ENCODE measurements around the gene XPOT.
"Not testable (repeated sequence)": the region's sequence is repeated elsewhere in the genome, so short reads cannot be mapped to it uniquely, and the experiment has no call there.

The XPOT gene

DNA sequence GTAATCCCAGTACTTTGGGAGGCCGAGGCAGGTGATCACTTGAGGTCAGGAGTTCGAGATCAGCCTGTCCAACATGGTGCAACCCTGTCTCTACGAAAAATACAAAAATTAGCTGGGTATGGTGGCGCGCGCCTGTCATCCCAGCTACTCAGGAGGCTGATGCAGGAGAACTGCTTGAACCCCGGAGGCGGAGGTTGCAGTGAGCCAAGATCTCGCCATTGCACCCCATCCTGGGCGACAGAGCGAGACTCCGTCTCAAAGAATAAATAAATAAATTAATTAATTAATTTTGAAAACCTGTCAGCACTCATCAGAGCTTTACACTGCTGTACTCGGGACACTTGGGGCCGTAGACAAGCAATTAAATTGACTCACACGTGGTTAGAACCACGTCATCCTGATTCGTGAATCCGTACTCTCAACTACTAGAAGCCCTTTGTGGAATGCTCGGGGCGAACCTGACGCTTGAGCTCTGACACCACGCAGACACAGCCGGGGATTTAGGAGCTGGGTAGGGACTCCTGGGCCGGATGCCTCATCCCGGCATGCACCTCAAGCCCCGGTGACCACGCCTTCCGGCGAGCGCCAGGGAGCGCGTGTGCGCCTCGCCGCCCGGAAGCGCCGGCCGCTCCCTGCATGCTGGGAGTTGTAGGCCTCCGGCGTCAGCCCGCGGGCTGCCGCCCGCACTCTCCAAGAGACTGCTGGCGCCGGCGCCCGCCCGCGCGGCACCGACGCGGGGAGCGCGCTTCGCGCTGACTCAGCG is at the start of gene XPOT:
Gene XPOT, plus strand, starts transcription at position 686 of the 763 bp plus-strand sequence. CDS start 5,644 bp downstream, outside the sequence.
- H3K27ac Mint-ChIP-seq (ENCODE audit: low read depth), result peak within 1 kb of the TSS; percentile 92
- H3K36me3 Mint-ChIP-seq (ENCODE audit: insufficient read depth), result peaks cover 7% of the 10 kb centered on the region
- H3K4me3 Mint-ChIP-seq, result peak within 1 kb of the TSS; percentile 97
- H3K4me1 Mint-ChIP-seq, result peaks cover 21% of the 10 kb centered on the region
- ATAC-seq (replicated peaks; ENCODE audit: extremely low read depth, poor library complexity, severe bottlenecking) (peak; percentile 94), DNase-seq (ENCODE audit: low spot score in 2 of 2) (peak; percentile 79 to 86)
- no peaks in the 10 kb centered on the region for H3K9me3 Mint-ChIP-seq
- H3K27me3 Mint-ChIP-seq, result no peaks in the 10 kb centered on the region

DNA sequence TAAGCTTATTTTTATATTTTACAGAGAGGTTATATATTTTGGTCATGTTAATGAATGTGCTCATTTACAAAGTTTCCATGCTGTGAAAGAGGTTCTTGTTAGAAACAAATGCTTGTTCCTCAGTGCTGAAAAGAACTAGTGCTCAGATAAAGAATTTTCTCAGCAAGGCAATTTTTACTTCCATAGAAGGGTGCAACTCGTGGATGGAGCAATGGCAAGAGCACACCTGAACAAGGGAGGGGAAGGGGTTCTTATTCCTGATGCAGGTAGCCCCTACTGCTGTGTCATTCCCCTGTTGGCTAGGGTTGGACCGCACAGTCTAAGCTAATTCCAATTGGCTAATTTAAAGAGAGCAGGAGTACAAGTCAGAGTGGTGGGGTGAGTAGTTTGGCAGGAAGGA is 48.0 kb upstream of the XPOT start:
- not testable (repeated sequence) for H3K4me3 Mint-ChIP-seq; H3K27ac Mint-ChIP-seq (ENCODE audit: low read depth); H3K4me1 Mint-ChIP-seq; H3K36me3 Mint-ChIP-seq (ENCODE audit: insufficient read depth); H3K9me3 Mint-ChIP-seq; ATAC-seq (replicated peaks; ENCODE audit: extremely low read depth, poor library complexity, severe bottlenecking); H3K27me3 Mint-ChIP-seq; DNase-seq (ENCODE audit: low spot score in 2 of 2)

DNA sequence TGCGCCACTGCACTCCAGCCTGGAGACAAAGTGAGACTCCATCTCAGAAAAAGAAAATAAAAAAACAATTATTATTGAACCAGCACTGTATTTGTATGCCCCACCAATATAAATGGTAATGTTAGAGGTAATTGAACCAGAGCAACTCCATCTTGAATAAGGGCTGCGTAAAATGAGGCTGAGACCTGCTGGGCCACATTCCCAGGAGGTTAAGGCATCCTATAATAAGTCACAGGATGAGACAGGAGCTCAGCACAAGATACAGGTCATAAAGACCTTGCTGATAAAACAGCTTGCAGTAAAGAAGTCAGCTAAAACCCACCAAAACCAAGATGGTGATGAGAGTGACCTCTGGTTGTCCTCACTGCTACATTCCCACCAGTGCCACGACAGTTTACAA is 43.0 kb upstream of the XPOT start:
- not testable (repeated sequence) for DNase-seq (ENCODE audit: low spot score in 2 of 2); H3K4me3 Mint-ChIP-seq; H3K27me3 Mint-ChIP-seq; H3K36me3 Mint-ChIP-seq (ENCODE audit: insufficient read depth); H3K4me1 Mint-ChIP-seq; ATAC-seq (replicated peaks; ENCODE audit: extremely low read depth, poor library complexity, severe bottlenecking); H3K27ac Mint-ChIP-seq (ENCODE audit: low read depth); H3K9me3 Mint-ChIP-seq

DNA sequence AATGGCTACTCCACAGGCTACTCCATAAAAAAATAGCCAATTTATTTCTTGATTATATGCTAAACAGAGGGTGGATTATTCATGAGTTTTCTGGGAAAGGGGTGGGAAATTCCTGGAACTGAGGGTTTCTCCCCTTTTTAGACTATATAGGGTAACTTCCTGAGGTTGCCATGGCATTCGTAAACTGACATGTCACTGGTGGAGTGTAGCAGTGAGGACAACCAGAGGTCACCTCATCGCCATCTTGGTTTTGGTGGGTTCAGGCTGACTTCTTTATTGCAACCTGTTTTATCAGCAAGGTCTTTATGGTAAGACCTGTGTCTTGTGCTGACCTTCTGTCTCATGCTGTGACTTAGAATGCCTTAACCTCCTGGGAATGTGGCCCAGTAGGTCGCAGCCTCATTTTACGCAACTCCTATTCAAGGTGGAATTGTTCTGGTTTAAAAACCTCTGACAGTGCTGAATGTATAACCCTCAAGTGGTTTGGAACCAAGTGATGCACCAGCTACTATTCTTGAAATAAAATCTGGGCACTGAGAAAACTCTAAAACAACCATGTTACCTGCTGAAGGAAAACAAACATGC is 41.4 kb upstream of the XPOT start:
- ATAC-seq (replicated peaks; ENCODE audit: extremely low read depth, poor library complexity, severe bottlenecking), result no peak
- H3K36me3 Mint-ChIP-seq (ENCODE audit: insufficient read depth), result no peaks in the 10 kb centered on the region
- H3K4me3 Mint-ChIP-seq, result no peak overlapping the region
- no peak overlapping the region for H3K27ac Mint-ChIP-seq (ENCODE audit: low read depth)
- no peak for DNase-seq (ENCODE audit: low spot score in 2 of 2)
- no peaks in the 10 kb centered on the region for H3K4me1 Mint-ChIP-seq
- H3K27me3 Mint-ChIP-seq, result no peaks in the 10 kb centered on the region
- no peaks in the 10 kb centered on the region for H3K9me3 Mint-ChIP-seq

DNA sequence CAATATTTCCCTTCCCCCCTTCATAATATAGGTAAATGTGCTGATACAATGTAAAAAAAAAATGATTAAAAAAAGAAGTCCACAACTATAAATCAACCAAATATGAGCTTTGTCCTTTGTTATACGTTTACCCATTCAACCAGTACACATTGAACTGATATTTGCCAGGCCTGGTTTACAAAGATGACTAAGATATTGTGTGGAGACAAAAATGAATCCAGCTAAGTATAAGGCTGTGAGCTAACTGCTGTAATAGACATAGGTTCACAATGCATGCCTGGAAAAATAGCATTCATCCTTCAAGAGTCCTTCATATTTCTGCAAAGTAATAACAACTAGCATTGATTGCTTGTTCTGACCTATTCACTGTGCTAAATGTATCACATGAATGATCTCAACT is 20.5 kb upstream of the XPOT start:
- Mint-ChIP-seq H3K27ac (ENCODE audit: low read depth) (no peak overlapping the region), H3K4me1 (no peaks in the 10 kb centered on the region), H3K36me3 (ENCODE audit: insufficient read depth) (no peaks in the 10 kb centered on the region), H3K27me3 (peaks cover 19% of the 10 kb centered on the region), H3K9me3 (peaks cover 16% of the 10 kb centered on the region), H3K4me3 (no peak overlapping the region)
- ATAC-seq (replicated peaks; ENCODE audit: extremely low read depth, poor library complexity, severe bottlenecking) (no peak), DNase-seq (ENCODE audit: low spot score in 2 of 2) (no peak)

DNA sequence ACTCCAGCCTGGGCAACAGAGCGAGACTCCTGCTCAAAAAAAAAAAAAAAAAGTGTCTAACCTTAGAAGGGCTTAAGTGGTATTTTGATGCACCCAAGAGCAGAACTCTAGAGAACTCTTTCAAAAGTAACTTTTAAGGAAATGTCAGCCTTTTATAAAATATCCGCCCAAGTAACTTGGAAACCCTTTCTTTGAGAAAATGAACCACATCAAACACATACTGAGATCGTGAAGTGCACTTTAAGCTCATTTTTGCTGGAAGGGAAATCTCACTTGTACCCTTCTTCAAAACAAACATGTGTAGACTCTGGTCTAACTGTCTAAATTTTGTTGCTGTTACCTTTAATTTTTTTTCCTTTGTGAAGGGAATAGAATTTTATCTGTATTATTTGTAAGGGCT is 19.2 kb upstream of the XPOT start:
- Mint-ChIP-seq H3K36me3 (ENCODE audit: insufficient read depth) (no peaks in the 10 kb centered on the region), H3K27me3 (peaks cover 19% of the 10 kb centered on the region), H3K4me1 (no peaks in the 10 kb centered on the region), H3K4me3 (no peak overlapping the region), H3K27ac (ENCODE audit: low read depth) (no peak overlapping the region), H3K9me3 (peaks cover 16% of the 10 kb centered on the region)
- DNase-seq (ENCODE audit: low spot score in 2 of 2) (no peak), ATAC-seq (replicated peaks; ENCODE audit: extremely low read depth, poor library complexity, severe bottlenecking) (no peak)

DNA sequence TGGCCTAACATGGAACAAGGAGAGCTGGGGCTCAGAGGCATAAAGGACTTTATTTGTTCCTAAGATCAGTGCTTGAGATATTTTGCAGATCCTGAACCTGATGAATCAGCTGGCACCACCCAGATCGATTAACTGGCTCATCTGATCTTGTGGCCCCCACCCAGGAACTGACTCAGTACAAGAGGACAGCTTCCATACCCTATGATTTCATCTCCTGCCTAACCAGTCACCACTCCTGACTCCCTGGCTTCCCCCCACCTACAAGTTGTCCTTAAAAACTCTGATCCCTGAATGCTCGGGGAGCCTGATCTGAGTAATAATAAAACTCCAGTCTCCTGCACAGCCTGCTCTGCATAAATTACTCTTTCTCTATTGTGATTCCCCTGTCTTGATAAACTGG is 18.7 kb upstream of the XPOT start:
- no peaks in the 10 kb centered on the region for H3K36me3 Mint-ChIP-seq (ENCODE audit: insufficient read depth)
- H3K27me3 Mint-ChIP-seq, result peaks cover 19% of the 10 kb centered on the region
- no peaks in the 10 kb centered on the region for H3K4me1 Mint-ChIP-seq
- no peak for DNase-seq (ENCODE audit: low spot score in 2 of 2)
- peaks cover 12% of the 10 kb centered on the region for H3K9me3 Mint-ChIP-seq
- ATAC-seq (replicated peaks; ENCODE audit: extremely low read depth, poor library complexity, severe bottlenecking), result no peak
- H3K4me3 Mint-ChIP-seq, result no peak overlapping the region
- H3K27ac Mint-ChIP-seq (ENCODE audit: low read depth), result no peak overlapping the region

GRCh38 chr12:64387197-64387816 is 16.9 kb upstream of the XPOT start:
- H3K4me3 Mint-ChIP-seq, result no peak overlapping the region
- no peaks in the 10 kb centered on the region for H3K36me3 Mint-ChIP-seq (ENCODE audit: insufficient read depth)

DNA sequence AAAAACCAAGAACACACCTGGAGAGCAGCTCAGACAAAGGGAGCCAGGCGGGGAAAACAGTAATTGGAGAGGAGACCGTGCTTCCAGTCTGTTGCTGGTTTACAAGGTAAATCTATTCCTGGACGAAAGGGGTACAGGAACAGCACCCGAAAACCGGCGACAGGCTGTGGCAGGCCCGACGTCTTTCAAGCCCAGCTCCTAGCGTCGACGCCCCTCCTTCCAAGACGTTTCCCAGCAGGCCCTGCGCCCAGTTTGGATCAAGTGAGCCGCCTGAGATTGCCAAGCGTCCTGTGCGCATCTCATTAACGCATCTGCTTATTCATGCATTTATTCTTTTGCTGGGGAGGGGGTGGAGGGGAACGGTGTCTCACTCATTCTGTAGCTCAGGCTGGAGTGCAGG is 15.0 kb upstream of the XPOT start:
- ATAC-seq (replicated peaks; ENCODE audit: extremely low read depth, poor library complexity, severe bottlenecking) (no peak), DNase-seq (ENCODE audit: low spot score in 2 of 2) (no peak)
- H3K4me3 Mint-ChIP-seq, result no peak overlapping the region
- no peaks in the 10 kb centered on the region for H3K4me1 Mint-ChIP-seq
- H3K27me3 Mint-ChIP-seq, result peaks cover 23% of the 10 kb centered on the region
- no peaks in the 10 kb centered on the region for H3K36me3 Mint-ChIP-seq (ENCODE audit: insufficient read depth)
- no peaks in the 10 kb centered on the region for H3K9me3 Mint-ChIP-seq
- H3K27ac Mint-ChIP-seq (ENCODE audit: low read depth), result no peak overlapping the region

More at GRCh38 chr12:64387197-64387816, 16.9 kb upstream of the XPOT start:
- no peak for DNase-seq (ENCODE audit: low spot score in 2 of 2)
- Mint-ChIP-seq H3K4me1 (no peaks in the 10 kb centered on the region), H3K9me3 (no peaks in the 10 kb centered on the region), H3K27me3 (peaks cover 27% of the 10 kb centered on the region), H3K27ac (ENCODE audit: low read depth) (no peak overlapping the region)
- no peak for ATAC-seq (replicated peaks; ENCODE audit: extremely low read depth, poor library complexity, severe bottlenecking)

DNA sequence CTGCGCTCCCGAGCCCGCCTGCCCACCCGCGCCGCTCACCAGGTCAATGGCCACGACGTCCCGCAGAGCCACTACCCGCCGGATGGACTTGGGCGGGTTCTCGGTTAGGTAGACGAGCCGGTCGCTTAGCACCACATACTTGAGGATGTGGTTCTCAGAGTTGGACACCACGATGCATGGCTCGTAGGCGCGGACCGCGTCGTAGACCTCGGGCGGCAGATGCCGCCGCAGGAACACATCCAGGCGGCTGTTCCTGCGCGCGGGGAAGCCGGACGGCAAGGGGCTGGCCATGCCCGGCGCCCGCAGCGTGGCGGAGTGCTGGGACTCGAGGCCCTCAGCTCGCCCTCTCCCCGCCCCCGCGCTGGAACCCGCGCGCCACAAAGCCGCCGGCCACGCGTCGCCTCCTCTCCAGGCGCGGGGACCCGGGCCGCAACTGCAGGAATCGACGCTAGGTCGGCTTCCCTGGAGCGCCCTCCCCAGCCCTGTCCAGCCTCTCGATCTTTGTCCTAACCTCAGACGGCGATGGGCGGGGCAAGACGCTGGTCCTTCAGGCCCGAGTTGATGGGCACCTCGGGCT is 13.8 kb upstream of the XPOT start, which contains the start of gene C12orf56:
Gene C12orf56, minus strand, starts transcription at position 484 of the 577 bp plus-strand sequence. Its CDS starts 193 bp downstream, at position 291.
- Mint-ChIP-seq H3K36me3 (ENCODE audit: insufficient read depth) (no peaks in the 10 kb centered on the region), H3K27ac (ENCODE audit: low read depth) (no peak within 1 kb of the TSS), H3K4me1 (no peaks in the 10 kb centered on the region), H3K9me3 (no peaks in the 10 kb centered on the region), H3K4me3 (peak within 1 kb of the TSS; percentile 68), H3K27me3 (peaks cover 23% of the 10 kb centered on the region)
- DNase-seq (ENCODE audit: low spot score in 2 of 2), result no peak
- peak; percentile 49 for ATAC-seq (replicated peaks; ENCODE audit: extremely low read depth, poor library complexity, severe bottlenecking)

DNA sequence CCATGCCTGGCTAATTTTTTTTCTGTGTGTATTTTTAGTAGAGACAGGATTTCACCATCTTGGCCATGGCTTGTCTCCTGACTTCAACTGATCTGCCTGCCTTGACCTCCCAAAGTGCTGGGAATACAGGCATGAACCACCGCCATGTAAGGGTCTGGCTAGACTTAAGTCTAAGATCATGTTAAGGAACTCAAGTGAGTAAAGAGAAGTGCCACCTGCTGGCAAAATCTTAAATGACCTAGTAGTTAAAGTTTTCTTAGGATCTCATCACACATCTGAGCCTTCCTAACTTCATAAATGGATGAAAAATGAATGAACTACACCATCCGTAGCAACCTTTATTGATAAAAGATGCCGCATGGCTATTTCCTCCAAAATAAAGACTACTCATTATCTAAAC is 12.0 kb upstream of the XPOT start:
- H3K4me1 Mint-ChIP-seq, result no peaks in the 10 kb centered on the region
- no peak overlapping the region for H3K27ac Mint-ChIP-seq (ENCODE audit: low read depth)
- H3K27me3 Mint-ChIP-seq, result peaks cover 23% of the 10 kb centered on the region
- H3K9me3 Mint-ChIP-seq, result no peaks in the 10 kb centered on the region
- DNase-seq (ENCODE audit: low spot score in 2 of 2) (no peak), ATAC-seq (replicated peaks; ENCODE audit: extremely low read depth, poor library complexity, severe bottlenecking) (no peak)
- no peak overlapping the region for H3K4me3 Mint-ChIP-seq
- no peaks in the 10 kb centered on the region for H3K36me3 Mint-ChIP-seq (ENCODE audit: insufficient read depth)

DNA sequence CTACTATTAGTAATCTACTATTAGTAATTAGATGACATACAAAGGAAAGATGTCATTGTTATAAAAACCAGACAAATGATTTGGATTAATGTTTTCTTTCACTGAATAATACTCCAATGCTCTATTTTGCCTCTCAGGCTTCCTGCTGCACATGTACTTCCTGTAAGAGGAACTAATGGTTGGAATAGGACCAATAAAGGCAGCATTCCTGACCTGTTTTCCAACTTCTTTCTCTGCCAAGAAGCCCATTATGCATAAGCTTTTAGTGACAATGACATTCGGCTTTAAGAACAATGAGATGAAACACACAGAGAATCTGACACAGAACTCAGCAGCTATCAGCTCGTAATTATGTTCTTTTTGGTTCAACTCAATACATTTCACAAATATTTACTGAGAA is 8.5 kb upstream of the XPOT start:
- DNase-seq (ENCODE audit: low spot score in 2 of 2) (no peak), ATAC-seq (replicated peaks; ENCODE audit: extremely low read depth, poor library complexity, severe bottlenecking) (no peak)
- H3K4me3 Mint-ChIP-seq, result no peak overlapping the region
- no peaks in the 10 kb centered on the region for H3K9me3 Mint-ChIP-seq
- H3K27me3 Mint-ChIP-seq, result peaks cover 20% of the 10 kb centered on the region
- no peak overlapping the region for H3K27ac Mint-ChIP-seq (ENCODE audit: low read depth)
- H3K36me3 Mint-ChIP-seq (ENCODE audit: insufficient read depth), result no peaks in the 10 kb centered on the region
- peaks cover 6% of the 10 kb centered on the region for H3K4me1 Mint-ChIP-seq
